Airway epithelial cell (primary cell): ENCODE results near the gene FSTL4. TPM values are rescaled to one million over a fixed set of nuclear protein-coding genes. Genes with fewer than 3 reads are reported as not detected.

Source experiments
- total RNA-seq: library from RNA; depleted of rRNA; stranded (reverse); fragments of >200 nt; gene quantifications from 2 replicates; pipeline ENCODE4 v1.2.3, GENCODE V29; 2015

FSTL4 gene
- total RNA-seq, result 0.33 and 0.99 TPM in 2 replicates

GRCh38 chr5:133612249-133612860 is at the start of gene FSTL4:
TSS of gene FSTL4 (minus strand) at chr5:133612541.

